OCI-LY1 (cell line): ENCODE results near the gene PACRG.

Experiments
- CTCF ChIP-seq: fragments of 200-600 bp; sonication (generic), shearing (Covaris generic); IDR thresholded peaks from 2 replicates; pipeline ENCODE4 v1.5.1; 2017; ENCODE audit warnings: mild to moderate bottlenecking, antibody characterized with exemption, low read length, moderate library complexity, mixed read lengths
- EZH2 ChIP-seq: fragments of 200-600 bp; sonication (generic), shearing (Covaris generic); IDR thresholded peaks from 2 replicates; pipeline ENCODE4 v1.8.0; 2017; ENCODE audit warnings: borderline replicate concordance, mixed run types, mild to moderate bottlenecking, antibody characterized with exemption, low read length, moderate library complexity, mixed read lengths

- TF ChIP-seq CTCF (no peak), EZH2 (no peak)
Measured at GRCh38 chr6:163085861-163086623, 358.3 kb downstream of the PACRG start.
